Skin epidermis (tissue), 12 donors: Measurements from ENCODE around the gene SIK2.
A peak's percentile ranks its signal among the peaks of the same experiment; 100 is the strongest.
"Not testable (repeated sequence)": the region's sequence is repeated elsewhere in the genome, so short reads cannot be mapped to it uniquely, and the experiment has no call there.

Experiments used
- H3K27ac ChIP-seq, 21 experiments: fragments of 200-600 bp; sonication (generic) in 11 of 21; one replicate each; pipeline ENCODE4 v1.5.0; 2020; ENCODE audit warnings: mild to moderate bottlenecking in 3 of 21, inconsistent platforms in 2 of 21, moderate library complexity in 2 of 21
- H3K4me3 ChIP-seq, 7 experiments: fragments of 200-600 bp; sonication (generic) in 2 of 7; one replicate each; pipeline ENCODE4 v1.5.0; 2020; ENCODE audit warnings: inconsistent platforms in 2 of 7, mild to moderate bottlenecking in 2 of 7, moderate library complexity in 1 of 7

Gene SIK2

DNA sequence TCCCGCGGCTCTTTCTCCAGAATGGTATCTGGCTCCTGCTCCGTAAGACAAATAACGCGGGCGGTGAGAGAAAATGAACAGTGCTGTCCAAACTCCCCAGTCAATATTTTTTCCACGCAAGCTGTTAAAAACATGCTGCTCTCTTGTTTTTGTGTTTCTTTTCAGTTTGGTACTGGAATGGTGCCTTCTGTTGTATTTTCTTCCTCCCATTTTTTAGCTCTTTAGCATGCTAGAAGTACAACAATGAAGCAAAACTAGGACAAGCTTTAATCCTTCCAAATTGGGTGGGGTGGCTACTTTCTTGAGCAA lies 164.5 kb downstream of the SIK2 start:
- Histone ChIP-seq H3K27ac (peak overlapping the region in 20 of 21 experiments; percentile 39 to 94 (median 84)), H3K4me3 (peak overlapping the region; percentile 76 to 100 (median 91))

DNA sequence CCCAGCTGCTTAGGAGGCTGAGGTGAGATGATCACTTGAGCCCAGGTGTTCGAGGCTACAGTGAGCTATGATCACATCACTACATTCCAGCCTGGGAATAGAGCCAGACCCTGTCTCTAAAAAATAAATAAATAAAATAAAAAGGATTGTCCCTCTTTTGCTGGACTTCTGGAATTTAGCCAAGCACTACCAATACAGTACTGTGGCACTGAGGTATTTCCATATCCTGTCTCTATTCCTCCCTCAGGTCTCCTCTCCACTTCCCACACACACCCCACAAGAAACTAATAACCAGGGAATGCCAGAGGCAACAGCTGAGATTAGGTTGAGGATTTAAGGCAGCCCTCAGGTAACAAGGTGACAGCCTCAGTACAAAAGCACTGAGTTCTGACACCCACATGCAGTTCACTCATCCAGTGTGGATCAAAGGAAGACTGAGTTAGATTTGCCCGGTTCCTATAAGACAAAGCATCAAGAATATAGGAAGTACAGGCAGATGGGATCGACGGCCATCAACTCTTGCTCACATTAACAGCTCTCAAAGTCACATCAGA lies 168.4 kb downstream of the SIK2 start:
- Histone ChIP-seq H3K27ac (no peak overlapping the region), H3K4me3 (no peak overlapping the region)

DNA sequence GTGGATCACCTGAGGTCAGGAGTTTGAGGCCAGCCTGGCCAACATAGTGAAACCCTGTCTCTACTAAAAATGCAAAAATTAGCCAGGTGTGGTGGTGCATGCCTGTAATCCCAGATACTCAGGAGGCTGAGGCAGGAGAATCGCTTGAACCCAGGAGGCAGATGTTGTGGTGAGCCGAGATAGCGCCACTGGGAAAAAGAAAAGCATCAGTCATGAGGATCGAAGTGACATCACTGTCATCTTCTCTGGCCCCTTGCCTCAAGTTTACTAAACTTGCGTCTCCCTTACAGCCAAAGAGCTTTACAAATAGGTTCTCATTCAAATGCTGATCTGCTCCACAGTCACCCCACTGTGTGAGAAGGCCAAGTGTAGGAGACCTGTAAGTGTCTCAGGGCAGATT lies 169.0 kb downstream of the SIK2 start:
- not testable (repeated sequence) for H3K27ac ChIP-seq, H3K4me3 ChIP-seq

DNA sequence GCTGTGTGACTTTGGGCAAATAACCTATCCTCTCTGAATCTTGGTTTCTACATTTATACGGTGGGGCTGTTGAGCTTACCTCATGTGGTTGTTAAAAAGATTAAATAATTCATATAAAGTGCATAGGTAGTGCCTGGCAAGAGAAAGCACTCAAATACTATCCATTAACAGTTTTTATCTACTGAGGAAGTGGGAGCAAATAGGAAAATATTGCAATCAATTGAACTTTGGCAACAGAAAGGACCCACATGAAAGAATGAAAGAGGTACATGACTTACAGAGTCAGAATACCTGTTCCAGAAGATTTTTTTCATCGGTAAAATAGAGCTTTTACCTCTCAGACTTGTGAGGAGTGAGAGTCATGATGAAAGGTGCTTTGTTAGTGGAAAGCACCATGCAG lies 170.3 kb downstream of the SIK2 start:
- Histone ChIP-seq H3K27ac (no peak overlapping the region), H3K4me3 (no peak overlapping the region)

DNA sequence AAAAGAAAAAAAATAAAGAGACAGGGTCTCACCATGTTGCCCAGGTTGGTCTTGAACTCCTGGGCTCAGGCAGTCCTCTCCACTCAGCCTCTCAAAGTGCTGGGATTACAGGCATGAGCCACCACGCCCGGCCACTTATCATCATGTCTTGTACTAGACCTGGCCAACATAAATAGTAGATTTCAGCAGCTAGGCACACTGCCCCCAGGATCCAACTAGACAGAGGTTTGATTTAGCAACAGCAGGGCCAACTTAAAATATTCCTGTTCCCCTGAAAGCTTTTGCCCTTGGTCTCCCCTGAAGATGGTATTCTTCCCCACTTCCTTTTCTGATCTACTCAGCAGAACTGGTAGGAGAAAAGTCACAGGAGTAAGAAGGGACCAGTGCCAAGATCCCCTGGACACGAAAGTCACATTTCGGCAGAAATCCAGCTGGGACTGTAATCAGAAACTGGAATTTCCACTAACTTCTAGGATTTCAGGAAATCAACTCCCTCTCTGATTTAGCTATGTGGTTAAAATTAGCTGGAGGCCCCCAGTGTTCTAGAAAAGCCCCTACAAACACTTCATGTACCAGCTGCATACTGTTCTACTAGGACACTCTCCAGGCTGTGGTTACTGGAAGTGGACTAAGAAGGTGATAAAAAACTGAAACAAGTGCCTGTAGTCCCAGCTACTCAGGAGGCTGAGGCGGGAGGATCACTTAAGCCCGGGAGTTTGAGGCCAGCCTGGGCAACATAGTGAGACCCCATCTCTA lies 172.9 kb downstream of the SIK2 start:
- Histone ChIP-seq H3K27ac (peak overlapping the region in 2 of 21 experiments; percentile 8 to 11), H3K4me3 (no peak overlapping the region)

DNA sequence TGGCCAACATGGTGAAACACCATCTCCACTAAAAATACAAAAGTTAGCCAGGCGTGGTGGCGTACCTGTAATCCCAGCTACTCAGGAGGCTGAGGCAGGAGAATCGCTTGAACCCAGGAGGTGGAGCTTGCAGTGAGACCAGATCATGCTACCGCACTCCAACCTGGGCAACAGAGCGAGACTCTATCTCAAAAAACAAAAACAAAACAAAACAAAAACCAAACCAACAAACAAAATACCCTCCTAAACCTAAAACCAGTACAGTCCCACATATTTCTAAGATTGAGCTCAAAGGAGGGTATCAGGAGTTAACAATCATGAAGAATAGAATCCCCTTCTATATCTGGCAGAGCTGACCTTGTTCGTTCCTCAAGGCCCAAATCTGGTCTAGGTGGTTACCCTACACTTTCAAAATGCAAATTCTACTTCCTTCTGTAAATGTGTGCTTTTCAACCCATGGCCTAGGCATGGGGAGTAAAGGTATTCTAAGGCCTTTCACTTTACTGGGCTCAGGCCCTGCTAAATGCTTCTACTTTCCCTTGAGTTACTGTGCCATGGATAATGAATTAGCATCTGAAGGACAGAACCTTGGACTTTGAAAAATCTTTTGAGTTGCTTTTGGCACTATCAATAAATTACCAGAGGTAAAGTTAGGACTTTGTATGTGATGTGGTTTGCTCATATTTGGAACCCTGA lies 174.3 kb downstream of the SIK2 start:
- peak overlapping the region in 1 of 21 experiments; percentile 39 for H3K27ac ChIP-seq
- H3K4me3 ChIP-seq = no peak overlapping the region

DNA sequence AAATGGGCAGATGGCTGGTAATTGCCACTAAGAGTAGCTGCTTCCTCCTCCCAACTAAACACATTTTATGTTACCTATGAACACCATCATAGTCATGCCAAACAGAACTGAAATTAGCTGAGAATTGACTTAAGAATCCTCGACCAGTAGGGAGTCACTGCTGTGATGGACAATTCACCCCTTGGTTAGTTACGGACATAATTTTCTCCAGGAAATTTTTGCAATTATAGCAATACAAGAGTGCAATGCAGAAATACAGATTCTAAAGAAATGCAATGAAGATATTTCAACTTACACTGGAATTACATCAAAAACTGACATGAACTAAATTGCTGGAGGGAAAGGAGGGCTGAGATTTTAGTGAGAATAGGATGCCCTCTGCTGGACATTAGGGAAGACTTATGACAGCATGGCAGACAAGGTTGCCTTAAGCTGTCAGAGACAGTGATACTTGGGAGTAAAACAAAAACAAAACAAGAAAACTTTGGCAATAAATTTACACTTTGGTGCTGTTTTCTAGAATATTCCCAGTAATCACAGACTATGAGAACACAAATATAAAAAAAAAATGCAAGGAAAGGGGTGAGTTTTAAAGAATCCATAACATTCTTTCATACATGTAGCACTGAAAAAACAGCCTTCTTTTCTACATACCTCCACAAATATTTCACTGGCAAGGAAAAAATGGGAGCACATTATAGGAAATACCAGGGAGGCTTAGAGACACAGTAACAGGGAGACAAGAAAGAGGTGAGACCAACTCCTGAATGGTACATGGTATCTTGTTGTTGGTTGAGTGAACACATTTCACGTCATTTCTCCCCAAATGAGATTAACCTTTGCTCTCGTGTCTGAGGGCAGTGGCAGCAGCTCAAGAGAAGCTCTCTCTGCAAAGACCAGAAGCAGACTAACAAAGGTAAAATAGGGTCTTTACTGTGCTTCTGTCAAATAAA lies 175.1 kb downstream of the SIK2 start:
- Histone ChIP-seq H3K27ac (peak overlapping the region in 1 of 21 experiments; percentile 39), H3K4me3 (no peak overlapping the region)

DNA sequence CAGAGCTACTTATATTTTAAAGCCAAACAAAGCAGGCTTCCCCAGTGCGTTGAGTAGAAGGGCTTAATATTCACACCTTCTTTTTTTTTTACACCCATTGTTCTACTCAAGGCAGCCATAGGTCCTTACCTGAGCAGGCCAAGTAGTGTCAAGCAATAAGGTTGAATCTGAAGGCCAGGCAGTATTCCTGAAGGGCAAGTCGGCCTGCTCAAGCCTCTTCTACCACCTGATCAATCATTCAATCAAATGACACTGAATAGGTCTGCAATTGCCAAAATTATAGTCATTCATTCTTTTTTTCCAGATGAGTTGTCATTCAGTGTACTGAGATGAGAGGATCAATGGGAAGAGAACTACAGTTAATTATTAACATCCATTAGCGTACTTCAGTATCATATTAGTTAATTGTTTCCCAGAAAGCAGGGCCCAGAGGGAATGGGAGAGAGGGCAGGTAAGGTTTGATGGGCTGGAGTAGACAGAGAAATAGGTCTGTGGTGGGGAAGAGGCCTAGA lies 175.9 kb downstream of the SIK2 start:
- Histone ChIP-seq H3K4me3 (no peak overlapping the region), H3K27ac (no peak overlapping the region)

DNA sequence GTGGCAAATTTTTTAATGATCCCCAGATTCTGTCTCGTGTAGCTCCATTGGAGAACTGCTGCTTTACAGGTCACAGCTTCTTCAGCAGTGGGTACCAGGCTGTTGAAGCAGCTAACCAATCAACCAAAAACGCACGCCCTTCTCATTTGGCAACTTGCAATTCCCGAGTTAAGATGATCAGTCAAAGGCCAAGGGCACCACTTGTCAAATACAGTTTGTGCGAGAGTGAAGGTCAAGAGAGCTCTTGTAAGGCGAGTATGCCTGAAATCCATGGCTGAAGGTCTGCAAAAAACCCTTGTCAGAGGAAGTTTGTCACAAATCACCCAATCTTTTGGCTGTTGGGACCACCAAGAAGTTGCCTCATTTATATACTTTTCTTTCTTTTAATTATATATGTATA lies 176.9 kb downstream of the SIK2 start:
- Histone ChIP-seq H3K27ac (no peak overlapping the region), H3K4me3 (no peak overlapping the region)
